HEK293T (cell line): ENCODE data around the gene USP22.

ENCODE experiments used
- CTCF ChIA-PET: fragments of 350-600 bp; formaldehyde crosslinking; extraction: SDS; loops from one replicate; lab custom pipeline; 2021; ENCODE audit warnings: antibody characterized with exemption, inconsistent platforms; lab: Yijun Ruan, JAX
- POLR2A ChIA-PET: fragments of 350-600 bp; formaldehyde crosslinking; extraction: SDS; loops from one replicate; lab custom pipeline; 2020; ENCODE audit warnings: antibody characterized with exemption, inconsistent platforms; lab: Yijun Ruan, JAX
- DNase-seq: peaks from one replicate; pipeline ENCODE4 v3.0.0; 2012; ENCODE audit warnings: mixed read lengths; ENCODE audit errors: extremely low spot score
- ARNT ChIP-seq: fragments of 450-650 bp; IDR thresholded peaks from 2 replicates; pipeline ENCODE4 v1.6.1; 2017; ENCODE audit warnings: mild to moderate bottlenecking
- BHLHE40 ChIP-seq: fragments of 450-650 bp; IDR thresholded peaks from 2 replicates; pipeline ENCODE4 v1.6.1; 2016; ENCODE audit warnings: mild to moderate bottlenecking, moderate library complexity, borderline replicate concordance
- CTBP1 ChIP-seq: fragments of 450-650 bp; IDR thresholded peaks from 2 replicates; pipeline ENCODE4 v1.6.1; 2016; ENCODE audit warnings: borderline replicate concordance
- ELF4 ChIP-seq: fragments of 450-650 bp; IDR thresholded peaks from 2 replicates; pipeline ENCODE4 v1.6.1; 2017; ENCODE audit warnings: antibody characterized with exemption
- FOXA1 ChIP-seq: fragments of 450-650 bp; IDR thresholded peaks from 2 replicates; pipeline ENCODE4 v1.6.1; 2016; ENCODE audit warnings: mild to moderate bottlenecking
- FOXK2 ChIP-seq: fragments of 450-650 bp; IDR thresholded peaks from 2 replicates; pipeline ENCODE4 v1.6.1; 2016; ENCODE audit warnings: mild to moderate bottlenecking
- FOXM1 ChIP-seq: fragments of 450-650 bp; IDR thresholded peaks from 2 replicates; pipeline ENCODE4 v1.6.1; 2017; ENCODE audit warnings: mild to moderate bottlenecking, borderline replicate concordance
- HDGF ChIP-seq: fragments of 450-650 bp; IDR thresholded peaks from 2 replicates; pipeline ENCODE4 v1.6.1; 2017; ENCODE audit warnings: antibody characterized with exemption, borderline replicate concordance
- L3MBTL2 ChIP-seq: fragments of 450-650 bp; conservative IDR thresholded peaks from 2 replicates; pipeline ENCODE4 v1.6.1; 2016; ENCODE audit warnings: mild to moderate bottlenecking
- LEF1 ChIP-seq: fragments of 450-650 bp; IDR thresholded peaks from 2 replicates; pipeline ENCODE4 v1.6.1; 2017; ENCODE audit warnings: mild to moderate bottlenecking, borderline replicate concordance
- NFRKB ChIP-seq: fragments of 450-650 bp; IDR thresholded peaks from 2 replicates; pipeline ENCODE4 v1.6.1; 2016; ENCODE audit warnings: mild to moderate bottlenecking, moderate library complexity
- PKNOX1 ChIP-seq: fragments of 450-650 bp; IDR thresholded peaks from 2 replicates; pipeline ENCODE4 v1.6.1; 2016
- SP1 ChIP-seq: fragments of 450-650 bp; IDR thresholded peaks from 2 replicates; pipeline ENCODE4 v1.6.1; 2017
- SUZ12 ChIP-seq: fragments of 450-650 bp; IDR thresholded peaks from 2 replicates; pipeline ENCODE4 v1.6.1; 2016; ENCODE audit warnings: mild to moderate bottlenecking
- TARDBP ChIP-seq: fragments of 450-650 bp; IDR thresholded peaks from 2 replicates; pipeline ENCODE4 v1.6.1; 2016
- ZNF384 ChIP-seq: fragments of 450-650 bp; IDR thresholded peaks from 2 replicates; pipeline ENCODE4 v1.6.1; 2016

Gene USP22

DNA sequence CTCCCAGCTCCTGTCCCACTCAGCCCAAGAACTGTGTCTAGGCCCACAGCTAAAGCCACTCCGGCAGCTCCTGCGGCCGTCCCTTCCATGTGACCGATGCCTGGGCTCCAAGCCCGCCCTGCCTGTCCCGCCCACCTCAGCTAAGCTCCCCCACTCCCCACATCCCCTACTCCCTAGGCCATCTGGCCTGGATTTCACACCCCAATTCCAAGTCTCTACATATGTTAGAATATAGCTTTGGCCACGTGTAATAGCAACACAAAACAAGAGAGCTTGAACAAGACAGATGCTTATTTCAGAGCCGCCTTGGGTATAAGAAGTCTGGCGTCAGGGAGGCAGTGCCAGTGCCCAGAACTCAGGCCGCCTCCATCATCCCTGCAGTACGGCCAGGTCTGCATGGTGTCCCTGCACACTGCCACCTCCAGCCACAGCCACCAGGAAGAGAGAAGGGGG is 30.0 kb upstream of the USP22 start:
- TF ChIP-seq ELF4 (no peak), SUZ12 (no peak), BHLHE40 (no peak), TARDBP (no peak), ARNT (no peak), PKNOX1 (no peak), L3MBTL2 (no peak), FOXA1 (no peak), SP1 (no peak), NFRKB (no peak), FOXK2 (no peak), HDGF (no peak)
- ChIA-PET POLR2A (interaction anchor here (1.6 kb wide), 1 partner anchor 30 kb away, joined by 6 read pairs; the partner anchor contains the start of gene USP22), CTCF (interaction anchor here (0.6 kb wide), 1 partner anchor 49 kb away, joined by 3 read pairs; no protein-coding TSS in a partner anchor)
- no peak for DNase-seq

- no peak for DNase-seq
- POLR2A ChIA-PET: interaction anchor here (1.4 kb wide), 1 partner anchor 23 kb away, joined by 7 read pairs; the partner anchor contains the start of gene USP22
- TF ChIP-seq BHLHE40 (no peak), SP1 (no peak), ARNT (no peak), SUZ12 (no peak), FOXK2 (no peak), TARDBP (no peak), HDGF (no peak), ZNF384 (no peak), ELF4 (no peak), L3MBTL2 (no peak), FOXM1 (no peak)
- CTCF ChIA-PET: no interaction called here
Observed at GRCh38 chr17:21066394-21066793, 23.6 kb upstream of the USP22 start.

GRCh38 chr17:21061971-21062526 is 19.2 kb upstream of the USP22 start:
- no peak for DNase-seq
- CTCF ChIA-PET: no interaction called here
- POLR2A ChIA-PET: no interaction called here
- TF ChIP-seq SP1: no peak
- no peak for TF ChIP-seq L3MBTL2
- TF ChIP-seq ARNT: no peak
- TF ChIP-seq SUZ12: no peak
- no peak for TF ChIP-seq PKNOX1
- no peak for TF ChIP-seq FOXM1
- no peak for TF ChIP-seq TARDBP
- TF ChIP-seq NFRKB: no peak
- TF ChIP-seq ZNF384: no peak
- TF ChIP-seq BHLHE40: no peak
- no peak for TF ChIP-seq FOXK2
- TF ChIP-seq FOXA1: no peak
- TF ChIP-seq LEF1: no peak
- TF ChIP-seq HDGF: no peak
- TF ChIP-seq CTBP1: no peak
- TF ChIP-seq ELF4: no peak

GRCh38 chr17:21061158-21061835 is 18.5 kb upstream of the USP22 start:
- ChIA-PET CTCF (interaction anchor here (0.6 to 1.6 kb wide), 3 partner anchors 16 to 180 kb away, joined by 3 to 4 read pairs (median 3); no protein-coding TSS in a partner anchor), POLR2A (interaction anchor here (2.0 to 4.7 kb wide), 2 partner anchors 19 to 38 kb away, joined by 18 to 19 read pairs; partner anchors contain the start of gene USP22)

DNA sequence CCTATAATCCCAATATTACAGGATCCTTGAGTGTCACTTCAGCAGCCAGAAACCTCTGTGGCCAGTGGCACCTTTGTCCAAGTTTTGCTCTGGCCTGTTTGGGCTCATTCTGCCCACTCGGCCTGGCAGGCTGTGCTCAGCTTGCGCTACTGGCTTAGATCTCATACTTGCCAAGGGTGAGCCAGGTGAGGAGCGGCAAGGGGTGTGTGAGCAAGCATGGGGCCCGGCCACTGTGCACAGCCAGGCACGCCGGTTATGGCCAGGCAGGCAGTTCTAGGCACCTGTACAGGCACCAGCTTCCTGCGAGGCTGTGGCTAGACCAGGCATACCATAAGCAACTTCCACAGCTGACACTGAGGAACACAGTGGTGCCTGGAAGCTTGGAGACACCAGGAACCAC is 16.9 kb upstream of the USP22 start:
- CTCF ChIA-PET: interaction anchor here (1.3 to 1.6 kb wide), 3 partner anchors 15 to 182 kb away, joined by 3 read pairs; no protein-coding TSS in a partner anchor
- POLR2A ChIA-PET: interaction anchor here (2.0 to 4.7 kb wide), 2 partner anchors 17 to 39 kb away, joined by 18 to 19 read pairs; partner anchors contain the start of gene USP22
- DNase-seq: no peak
- no peak for TF ChIP-seq TARDBP
- TF ChIP-seq SP1: no peak
- no peak for TF ChIP-seq NFRKB
- no peak for TF ChIP-seq FOXK2
- TF ChIP-seq ARNT: no peak
- TF ChIP-seq CTBP1: no peak
- no peak for TF ChIP-seq FOXA1
- TF ChIP-seq ELF4: no peak
- TF ChIP-seq ZNF384: no peak
- TF ChIP-seq FOXM1: no peak
- no peak for TF ChIP-seq HDGF
- no peak for TF ChIP-seq SUZ12
- TF ChIP-seq PKNOX1: no peak
- TF ChIP-seq LEF1: no peak
- TF ChIP-seq L3MBTL2: no peak
- TF ChIP-seq BHLHE40: no peak

More at GRCh38 chr17:21061158-21061835, 18.5 kb upstream of the USP22 start:
- DNase-seq: no peak
- no peak for TF ChIP-seq CTBP1
